Measurements from ENCODE around the gene ADAMTS2.

ADAMTS2 gene

GRCh38 chr5:179343021-179343718, 2.1 kb downstream of the ADAMTS2 start:
- DNase-seq, result no peak

GRCh38 chr5:179342577-179342976, 2.7 kb downstream of the ADAMTS2 start:
- no peak for DNase-seq

- no peak for DNase-seq
These were observed 4.8 kb downstream of the ADAMTS2 start for GRCh38 chr5:179340465-179340864.

GRCh38 chr5:179339996-179340395, 5.3 kb downstream of the ADAMTS2 start:
- no peak for DNase-seq

GRCh38 chr5:179339081-179339480, 6.2 kb downstream of the ADAMTS2 start:
- no peak for DNase-seq

GRCh38 chr5:179337796-179338676, 7.2 kb downstream of the ADAMTS2 start:
- DNase-seq, result no peak

- no peak for DNase-seq
These were observed 8.1 kb downstream of the ADAMTS2 start for GRCh38 chr5:179336871-179337795.

GRCh38 chr5:179336126-179336870, 9.0 kb downstream of the ADAMTS2 start:
- no peak for DNase-seq

- no peak for DNase-seq
These were observed 11.2 kb downstream of the ADAMTS2 start for GRCh38 chr5:179333796-179334761.

GRCh38 chr5:179332741-179333290, 12.4 kb downstream of the ADAMTS2 start:
- DNase-seq, result no peak

- no peak for DNase-seq
These were observed 13.5 kb downstream of the ADAMTS2 start for GRCh38 chr5:179331591-179332375.

- DNase-seq, result no peak
These were observed 14.9 kb downstream of the ADAMTS2 start for GRCh38 chr5:179330186-179330900.

GRCh38 chr5:179328291-179328690, 17.0 kb downstream of the ADAMTS2 start:
- DNase-seq, result no peak

- no peak for DNase-seq
These were observed 18.1 kb downstream of the ADAMTS2 start for GRCh38 chr5:179327021-179327735.

- no peak for DNase-seq
These were observed 18.9 kb downstream of the ADAMTS2 start for GRCh38 chr5:179326122-179326927.

- no peak for DNase-seq
These were observed 19.8 kb downstream of the ADAMTS2 start for GRCh38 chr5:179325296-179326031.

- no peak for DNase-seq
These were observed 20.4 kb downstream of the ADAMTS2 start for GRCh38 chr5:179324760-179325295.
